Chondrocyte (in vitro differentiated cells): ENCODE measurements around the gene GABRA4. TPM values are rescaled to one million over a fixed set of nuclear protein-coding genes. Genes with fewer than 3 reads are reported as not detected.

Source experiments
- DNase-seq: peaks from one replicate; pipeline ENCODE4 v3.0.0; 2021; ENCODE audit warnings: mixed read lengths, low spot score
- H3K27ac Mint-ChIP-seq: one replicate; pipeline ENCODE4 v1.8.0; 2021; ENCODE audit warnings: mild to moderate bottlenecking, moderate library complexity, mixed read lengths; ENCODE audit not compliant: unreplicated experiment
- H3K27me3 Mint-ChIP-seq: 2 replicates; pipeline ENCODE4 v1.8.0; 2021; ENCODE audit warnings: low read depth, mixed read lengths
- H3K36me3 Mint-ChIP-seq: 2 replicates; pipeline ENCODE4 v1.8.0; 2021; ENCODE audit warnings: low read depth, mixed read lengths
- H3K4me1 Mint-ChIP-seq: 2 replicates; pipeline ENCODE4 v1.8.0; 2021; ENCODE audit warnings: low read depth, mild to moderate bottlenecking, mixed read lengths
- H3K4me3 Mint-ChIP-seq: one replicate; pipeline ENCODE4 v1.8.0; 2021; ENCODE audit warnings: mild to moderate bottlenecking, moderate library complexity, mixed read lengths; ENCODE audit not compliant: unreplicated experiment
- H3K9me3 Mint-ChIP-seq: 2 replicates; pipeline ENCODE4 v1.8.0; 2021; ENCODE audit warnings: low read depth, mixed read lengths
- CTCF ChIP-seq: fragments of 200-600 bp; sonication (generic); IDR thresholded peaks from 2 replicates; pipeline ENCODE4 v1.5.0; 2021; ENCODE audit warnings: antibody characterized with exemption, mild to moderate bottlenecking, moderate library complexity
- total RNA-seq: library from RNA; stranded (reverse); gene quantifications from 3 replicates; pipeline ENCODE4 v1.2.1, GENCODE V29; 2021

Gene GABRA4
- total RNA-seq, 1 donor from 2014 or later = not detected

GRCh38 chr4:46994007-46994405 lies 625 bp upstream of the GABRA4 start:
- Mint-ChIP-seq H3K27me3 (peaks cover 59% of the 10 kb centered on the region), H3K9me3 (no peaks in the 10 kb centered on the region), H3K4me1 (peaks cover 8% of the 10 kb centered on the region), H3K27ac (no peak overlapping the region), H3K4me3 (peak overlapping the region; percentile 42), H3K36me3 (no peaks in the 10 kb centered on the region)
- no peak for TF ChIP-seq CTCF
- no peak for DNase-seq

- Mint-ChIP-seq H3K27me3 (peaks cover 56% of the 10 kb centered on the region), H3K36me3 (no peaks in the 10 kb centered on the region), H3K27ac (no peak overlapping the region), H3K4me1 (peaks cover 8% of the 10 kb centered on the region), H3K9me3 (no peaks in the 10 kb centered on the region), H3K4me3 (no peak overlapping the region)
- no peak for TF ChIP-seq CTCF
- no peak for DNase-seq
These were observed 1.0 kb downstream of the GABRA4 start for GRCh38 chr4:46992338-46992737.

GRCh38 chr4:46986922-46987638 lies 6.3 kb downstream of the GABRA4 start:
- peaks cover 29% of the 10 kb centered on the region for H3K27me3 Mint-ChIP-seq
- no peaks in the 10 kb centered on the region for H3K36me3 Mint-ChIP-seq
- no peaks in the 10 kb centered on the region for H3K4me1 Mint-ChIP-seq
- no peak overlapping the region for H3K27ac Mint-ChIP-seq
- no peak for TF ChIP-seq CTCF
- H3K4me3 Mint-ChIP-seq = no peak overlapping the region
- H3K9me3 Mint-ChIP-seq = no peaks in the 10 kb centered on the region
- no peak for DNase-seq

- Mint-ChIP-seq H3K4me3 (no peak overlapping the region), H3K27me3 (peaks cover 30% of the 10 kb centered on the region), H3K9me3 (no peaks in the 10 kb centered on the region), H3K27ac (no peak overlapping the region), H3K36me3 (no peaks in the 10 kb centered on the region), H3K4me1 (no peaks in the 10 kb centered on the region)
- DNase-seq = no peak
- no peak for TF ChIP-seq CTCF
These were observed 8.6 kb downstream of the GABRA4 start for GRCh38 chr4:46984781-46985180.

- Mint-ChIP-seq H3K4me1 (no peaks in the 10 kb centered on the region), H3K36me3 (no peaks in the 10 kb centered on the region), H3K4me3 (no peak overlapping the region), H3K9me3 (no peaks in the 10 kb centered on the region), H3K27me3 (peaks cover 33% of the 10 kb centered on the region), H3K27ac (no peak overlapping the region)
- TF ChIP-seq CTCF = no peak
- no peak for DNase-seq
These were observed 12.5 kb downstream of the GABRA4 start for GRCh38 chr4:46980851-46981250.
